Measurements from ENCODE around the gene ZNF768.
"Not testable (repeated sequence)": the region's sequence is repeated elsewhere in the genome, so short reads cannot be mapped to it uniquely, and the experiment has no call there.

The ZNF768 gene

DNA sequence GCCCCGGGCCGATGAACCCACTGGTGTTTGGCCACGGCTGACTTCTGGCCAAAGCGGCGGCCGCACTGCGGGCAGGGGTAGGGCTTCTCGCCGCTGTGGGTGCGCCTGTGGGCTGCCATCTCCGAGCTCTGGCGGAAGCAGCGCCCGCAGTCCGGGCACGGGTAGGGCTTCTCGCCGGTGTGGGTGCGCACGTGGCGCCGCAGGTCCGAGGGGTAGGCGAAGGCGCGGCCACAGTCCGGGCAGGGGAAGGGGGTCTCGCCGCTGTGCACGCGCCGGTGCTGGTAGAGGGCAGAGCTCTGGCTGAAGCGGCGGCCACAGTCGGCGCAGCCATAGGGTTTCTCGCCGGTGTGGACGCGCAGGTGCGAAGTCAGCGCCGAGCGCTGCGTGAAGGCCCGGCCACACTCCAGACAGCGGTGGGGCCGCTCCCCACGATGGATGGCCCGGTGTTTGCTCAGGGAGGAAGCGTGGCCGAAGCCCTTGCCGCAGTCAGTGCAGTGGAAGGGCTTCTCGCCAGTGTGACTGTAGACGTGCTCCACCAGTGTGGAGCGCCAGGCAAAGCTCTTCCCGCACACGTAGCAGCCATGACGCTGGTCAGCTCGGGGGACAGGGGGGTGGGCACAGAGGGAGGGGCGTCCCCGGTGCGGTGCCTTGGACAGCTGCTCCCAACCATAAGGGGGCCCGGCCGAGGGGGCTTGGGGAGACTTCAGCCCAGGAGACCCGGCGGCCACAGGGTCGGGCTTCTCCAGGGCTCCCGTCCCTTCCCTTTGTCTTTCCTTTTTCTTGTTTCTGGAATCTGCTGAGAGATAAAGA is 29.2 kb upstream of the ZNF768 start:
- no peak for DNase-seq

- DNase-seq = no peak
Observed at GRCh38 chr16:30554557-30555314, 28.4 kb upstream of the ZNF768 start.

GRCh38 chr16:30553393-30553899 is 27.1 kb upstream of the ZNF768 start:
- no peak for DNase-seq

DNA sequence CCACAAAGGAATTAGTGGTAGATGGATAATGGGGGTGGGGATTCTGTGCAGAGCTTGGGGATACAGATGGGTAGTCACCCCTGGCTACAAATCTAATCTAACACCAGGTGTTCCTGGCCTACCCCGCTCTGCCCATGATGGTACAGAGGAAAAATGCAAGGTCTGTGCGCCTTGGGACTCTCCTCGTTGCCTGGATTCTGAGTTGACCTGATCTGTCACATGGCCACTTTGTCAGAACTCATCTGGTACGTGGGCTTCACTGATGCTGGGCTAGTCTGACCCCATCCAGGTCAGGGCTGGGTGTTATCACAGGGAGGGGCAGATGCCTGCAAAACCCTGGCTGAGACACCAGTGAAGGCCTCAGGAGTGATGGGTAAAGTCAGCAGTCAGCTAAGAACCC is 26.6 kb upstream of the ZNF768 start:
- no peak for DNase-seq

DNA sequence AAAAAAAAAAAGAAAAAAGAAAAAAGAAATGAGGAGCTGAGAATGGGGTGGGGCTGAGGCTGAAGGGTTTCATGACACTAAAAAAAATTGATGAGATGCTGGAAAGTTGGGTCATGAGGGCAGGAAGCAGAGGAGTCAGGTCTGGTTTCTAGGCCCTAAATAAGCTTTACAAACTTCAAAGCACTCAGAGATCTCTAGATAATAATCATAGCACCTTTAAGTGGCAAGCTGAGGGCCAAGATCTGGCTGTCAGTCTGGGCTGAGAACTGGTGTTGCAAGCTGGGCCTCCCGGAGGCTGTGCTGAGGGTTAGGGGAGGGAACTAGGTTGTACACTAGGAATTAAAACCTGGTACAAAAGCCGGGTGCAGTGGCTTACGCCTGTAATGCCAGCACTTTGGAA is 25.4 kb upstream of the ZNF768 start:
- DNase-seq = no peak

GRCh38 chr16:30548416-30549253 is 22.3 kb upstream of the ZNF768 start:
- DNase-seq = no peak

DNA sequence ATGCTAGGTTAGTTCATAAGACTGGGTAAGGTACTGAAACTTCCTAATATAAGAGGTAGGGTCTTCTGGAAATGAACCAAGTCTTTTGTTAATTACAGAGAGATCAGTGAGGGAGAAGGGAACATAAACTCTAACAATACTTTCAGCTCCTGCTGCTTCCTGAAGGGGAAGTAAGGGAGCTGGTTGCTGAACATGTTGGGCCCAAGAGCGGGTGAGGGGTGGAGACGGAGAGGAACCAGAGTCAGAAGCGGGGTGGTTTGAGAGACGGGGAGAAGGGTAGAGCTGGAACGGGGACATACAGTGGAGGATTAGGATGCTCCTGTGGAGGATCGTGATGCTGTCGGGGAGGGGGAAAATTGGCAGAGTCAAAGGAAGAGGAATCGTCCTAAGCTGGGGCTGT is 19.7 kb upstream of the ZNF768 start:
- no peak for DNase-seq

DNA sequence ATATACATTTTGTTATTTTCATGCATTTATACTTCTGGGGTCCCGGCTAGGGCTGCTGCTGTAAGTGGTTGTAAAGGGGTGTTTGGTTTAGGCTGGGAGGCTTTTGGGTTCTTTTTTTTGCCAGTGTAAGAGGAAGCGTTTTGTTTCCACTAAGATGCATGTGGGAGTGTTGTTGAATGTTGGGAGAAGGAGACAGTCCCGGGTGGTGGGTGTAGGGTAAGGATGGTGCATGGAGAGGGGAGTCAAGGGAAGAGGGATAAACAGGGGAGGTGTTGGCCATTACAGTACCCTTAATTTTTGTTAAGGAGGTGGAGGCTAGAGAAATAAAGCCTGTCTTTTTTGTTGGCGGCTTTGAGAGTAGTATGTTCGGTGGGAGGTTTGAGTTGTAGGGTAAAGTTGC is 16.7 kb upstream of the ZNF768 start:
- DNase-seq = no peak

DNA sequence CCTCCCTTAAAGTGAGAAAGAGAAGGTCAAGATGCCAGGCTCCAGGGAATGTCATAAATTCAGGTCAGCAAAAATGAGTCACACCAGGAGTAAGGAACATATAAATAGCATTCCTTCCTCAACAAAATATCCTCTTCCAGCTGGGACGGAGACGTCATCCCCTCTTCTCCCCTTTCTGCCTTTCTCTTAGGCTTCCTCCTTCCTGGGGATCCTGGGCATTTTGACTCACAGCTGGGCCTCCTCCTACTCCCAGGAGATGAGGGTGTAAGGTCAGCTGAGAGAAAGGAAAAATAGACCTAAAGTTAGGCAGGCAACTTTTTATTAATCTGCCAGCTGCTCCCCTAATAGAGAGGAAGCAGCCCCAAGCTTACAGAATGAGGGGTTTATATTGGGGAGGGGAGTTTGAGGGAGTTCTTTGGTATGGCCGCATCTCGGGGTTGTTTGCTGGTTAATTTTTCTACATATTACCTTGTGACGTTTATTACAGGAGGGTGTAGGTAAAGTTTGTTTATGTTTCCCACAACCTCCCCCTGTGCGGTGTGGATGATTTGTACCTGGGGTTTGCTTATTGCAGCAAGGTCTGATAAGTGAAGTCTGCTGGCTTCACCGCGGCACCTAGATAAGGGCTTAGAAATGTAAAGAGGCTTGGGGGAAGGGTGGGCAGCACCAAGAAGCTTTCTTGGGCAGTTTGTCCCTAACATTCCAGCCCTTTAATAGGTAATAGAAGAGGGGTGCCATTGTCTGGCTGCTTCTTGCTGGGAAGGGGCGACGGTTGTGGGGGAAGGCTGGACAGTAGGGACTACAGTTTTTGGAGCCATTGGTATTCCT is 15.3 kb upstream of the ZNF768 start:
- DNase-seq = no peak

- not testable (repeated sequence) for DNase-seq
Observed at GRCh38 chr16:30540916-30541464, 14.6 kb upstream of the ZNF768 start.

DNA sequence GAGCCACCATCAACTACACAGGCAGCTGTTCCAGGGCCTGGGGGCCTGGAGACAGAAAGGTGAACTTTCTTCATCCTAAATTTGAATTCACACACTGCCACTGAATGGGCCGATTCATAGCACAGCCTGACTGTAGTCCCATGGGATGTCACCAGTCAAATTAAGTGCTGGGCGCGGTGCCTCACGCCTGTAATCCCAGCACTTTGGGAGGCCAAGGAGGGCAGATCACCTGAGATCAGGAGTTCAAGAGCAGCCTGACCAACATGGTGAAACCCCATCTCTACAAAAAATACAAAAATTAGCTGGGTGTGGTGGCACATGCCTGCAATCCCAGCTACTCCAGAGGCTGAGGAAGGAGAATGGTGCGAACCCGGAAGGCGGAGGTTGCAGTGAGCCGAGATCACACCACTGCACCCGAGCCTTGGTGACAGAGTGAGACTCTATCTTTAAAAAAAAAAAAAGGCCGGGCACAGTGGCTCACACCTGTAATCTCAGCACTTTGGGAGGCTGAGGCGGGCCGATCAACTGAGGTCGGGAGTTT is 13.7 kb upstream of the ZNF768 start:
- DNase-seq = not testable (repeated sequence)

DNA sequence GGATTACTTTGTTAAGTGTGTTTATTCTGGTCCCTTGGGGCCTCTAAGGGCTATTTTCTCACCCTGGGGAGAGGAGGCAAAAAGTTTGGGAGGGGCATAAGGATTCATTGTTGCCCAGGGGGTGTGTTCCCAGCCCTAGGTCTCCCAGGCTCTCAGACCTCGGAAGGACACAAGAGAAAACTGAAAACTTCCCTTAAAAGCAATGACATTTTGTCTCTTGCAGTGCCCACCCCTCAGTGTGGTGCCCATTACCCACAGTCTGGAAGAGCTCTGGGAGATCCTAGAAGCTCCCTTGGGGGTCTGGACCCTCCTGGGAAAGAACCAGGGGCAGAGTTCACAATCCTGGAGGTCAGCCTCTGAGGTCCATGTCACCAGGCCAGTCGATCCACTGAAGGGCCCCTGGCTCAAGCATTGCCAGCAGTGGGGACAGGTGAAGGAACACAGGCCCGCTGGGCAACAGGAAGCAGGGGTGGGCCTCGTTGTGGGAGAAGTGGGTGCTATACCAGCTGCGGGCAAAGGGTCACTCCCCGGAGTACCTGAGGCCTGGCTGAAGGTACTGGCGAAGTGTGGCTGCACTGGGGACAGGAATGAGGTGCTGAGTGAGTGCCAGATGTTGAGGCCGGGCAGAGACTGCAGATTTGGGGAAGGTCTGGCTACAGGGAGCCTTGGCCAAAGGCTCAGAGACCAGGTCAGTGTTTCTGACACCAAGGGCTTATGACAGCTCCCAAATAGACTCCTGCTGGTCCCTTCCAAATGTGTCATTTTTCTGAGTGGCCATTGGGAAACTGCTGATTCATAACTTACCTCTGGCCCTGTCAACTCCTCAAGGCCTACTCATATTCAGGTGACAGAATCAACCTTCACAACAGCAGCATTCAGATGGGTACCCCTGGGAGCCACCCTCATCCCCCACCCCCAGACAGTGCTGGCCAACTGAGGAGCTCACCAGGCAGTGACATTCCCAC is 12.9 kb upstream of the ZNF768 start:
- no peak for DNase-seq

DNA sequence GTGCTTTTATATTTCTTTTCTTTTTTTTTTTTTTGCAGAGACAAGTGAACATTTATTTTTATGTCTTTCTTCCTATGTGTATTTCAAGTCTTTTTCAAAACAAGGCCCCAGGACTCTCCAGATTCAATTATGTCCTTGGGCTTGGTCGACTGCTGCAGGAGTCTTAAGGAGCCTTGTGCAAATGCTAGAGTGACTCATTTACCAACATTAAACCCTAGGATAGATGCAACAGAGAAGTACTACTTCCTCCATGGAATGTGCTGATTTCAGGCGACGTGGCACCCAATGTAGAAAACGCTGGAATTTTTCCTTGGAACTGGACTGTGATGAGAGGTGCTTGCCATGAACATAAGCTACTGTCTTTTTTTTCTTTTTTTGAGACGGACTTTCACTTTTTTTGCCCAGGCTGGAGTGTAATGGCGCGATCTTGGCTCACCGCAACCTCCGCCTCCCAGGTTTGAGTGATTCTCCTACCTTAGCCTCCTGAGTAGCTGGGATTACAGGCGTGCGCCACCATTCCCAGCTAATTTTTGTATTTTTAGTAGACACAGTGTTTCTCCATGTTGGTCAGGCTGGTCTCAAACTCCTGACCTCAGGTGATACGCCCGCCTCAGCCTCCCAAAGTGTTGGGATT is 10.1 kb upstream of the ZNF768 start:
- DNase-seq = not testable (repeated sequence)

- DNase-seq = peak; percentile 44
Observed at GRCh38 chr16:30535777-30536190, 9.4 kb upstream of the ZNF768 start.

DNA sequence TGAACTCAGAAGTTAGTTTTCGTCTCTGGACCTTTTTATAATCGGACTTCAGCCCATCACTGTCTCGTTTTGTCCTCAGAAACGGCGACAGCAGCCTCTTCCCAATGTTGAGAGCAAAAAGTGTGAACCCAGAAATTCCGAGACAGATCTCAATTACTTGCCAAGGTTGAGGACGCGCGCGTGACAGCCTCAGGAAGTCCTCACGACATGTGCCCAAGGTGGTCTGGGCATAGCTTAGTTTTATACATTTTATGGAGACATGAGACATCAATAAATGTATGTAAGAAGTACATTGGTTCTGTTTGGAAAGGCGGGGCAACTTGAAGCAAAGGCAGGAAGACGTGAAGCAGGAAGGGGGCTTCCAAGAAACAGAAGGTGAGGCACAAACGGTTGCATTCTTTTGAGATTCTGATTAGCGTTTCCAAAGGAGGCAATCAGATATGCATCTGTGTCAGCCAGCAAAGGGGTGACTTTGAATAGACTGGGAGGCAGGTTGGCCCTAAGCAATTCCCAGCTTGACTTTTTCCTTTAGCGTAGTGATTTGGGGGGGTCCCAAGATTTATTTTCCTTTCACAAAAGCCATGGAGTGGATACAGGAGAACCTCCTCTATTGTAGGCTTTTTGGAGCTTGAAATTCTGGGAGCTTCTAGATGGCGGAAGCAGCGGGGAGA is 8.9 kb upstream of the ZNF768 start:
- DNase-seq = no peak

GRCh38 chr16:30534368-30535105 is 8.2 kb upstream of the ZNF768 start, which contains the start of gene ZNF747:
Gene ZNF747 (minus strand): TSS chr16:30534858. CDS start chr16:30534679, 179 bp downstream.
- DNase-seq = peak; percentile 46

DNA sequence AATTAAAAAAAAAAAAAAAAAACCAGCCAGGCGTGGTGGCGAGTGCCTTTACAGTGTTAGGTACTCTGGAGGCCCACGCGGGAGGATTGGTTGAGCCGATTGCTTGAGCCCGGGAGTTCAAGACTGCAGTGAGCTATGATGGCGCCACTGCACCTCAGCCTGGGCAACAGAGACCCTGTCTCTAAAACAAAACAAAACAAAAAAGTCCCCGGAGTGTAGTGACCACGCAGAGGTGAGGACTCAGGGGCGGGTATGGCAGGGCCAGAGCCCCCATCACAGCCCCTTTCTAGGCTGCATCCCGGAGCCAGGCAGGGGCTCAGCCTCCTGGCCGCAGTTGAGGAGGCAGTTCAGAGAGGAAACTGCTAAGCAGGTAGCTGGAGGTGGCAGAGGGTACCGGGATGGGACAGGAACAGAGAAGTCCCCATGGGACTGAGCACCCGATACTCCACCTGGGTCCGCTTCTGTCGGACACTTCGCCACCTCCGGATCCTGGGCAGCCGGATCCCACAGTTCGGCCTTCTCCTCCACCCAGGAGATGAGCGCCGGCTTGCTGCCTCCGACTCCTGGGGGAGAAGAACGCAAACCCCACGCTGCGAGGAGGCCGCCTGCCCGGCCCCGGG is 7.5 kb upstream of the ZNF768 start:
- DNase-seq = no peak

- DNase-seq = no peak
Observed at GRCh38 chr16:30533146-30533522, 6.8 kb upstream of the ZNF768 start.
